ENCODE measurements around the gene TMEM143. TPM values are rescaled to one million over a fixed set of nuclear protein-coding genes. Genes with fewer than 3 reads are reported as not detected.

The TMEM143 gene
- polyA plus RNA-seq, 3 donors: 1.7 to 11.9 (median 2.1) TPM

GRCh38 chr19:48348045-48348444 is 15.7 kb downstream of the TMEM143 start:
- intact Hi-C loops (cut with micrococcal nuclease): no loop called here
- no peak overlapping the region for H3K4me2 ChIP-seq (replicated peaks; ENCODE audit: extremely low read depth, low read length, poor library complexity, severe bottlenecking)
- peaks cover 2% of the 10 kb centered on the region for H3K4me1 Mint-ChIP-seq
- peaks cover 1 to 5% of the 10 kb centered on the region in 2 donors for H3K4me1 ChIP-seq (ENCODE audit: control insufficient read depth in 1 of 2, insufficient read depth in 2 of 2, low read length in 2 of 2)
- H3K36me3 Mint-ChIP-seq: peaks cover 12 to 13% of the 10 kb centered on the region in 2 donors
- H3K9me3 ChIP-seq (replicated peaks in 1 of 2; ENCODE audit: control insufficient read depth in 1 of 2, insufficient read depth in 1 of 2, low read length in 2 of 2): no peaks in the 10 kb centered on the region
- DNase-seq: no peak
- no peak overlapping the region for H2AFZ ChIP-seq (ENCODE audit: insufficient read depth, low read depth, low read length, poor library complexity, severe bottlenecking)
- H3K27me3 Mint-ChIP-seq (ENCODE audit: low read depth in 3 of 3): peaks cover 0 to 1% (median 0%) of the 10 kb centered on the region in 3 donors
- no peaks in the 10 kb centered on the region for H3K36me3 ChIP-seq (replicated peaks in 1 of 2; ENCODE audit: control insufficient read depth in 1 of 2, insufficient read depth in 2 of 2, low read length in 2 of 2)
- 100% methylated on average over 5 of the region's 5 CpGs for WGBS (ENCODE audit: insufficient coverage)
- H3K9ac ChIP-seq (ENCODE audit: insufficient read depth, low read length, poor library complexity, severe bottlenecking): no peak overlapping the region
- no peak overlapping the region for H3K4me3 Mint-ChIP-seq
- H3K4me3 ChIP-seq (replicated peaks in 1 of 3; ENCODE audit: low read depth in 2 of 3, low read length in 3 of 3): no peak overlapping the region
- no peak overlapping the region for H3K27ac ChIP-seq (ENCODE audit: low read depth in 1 of 2, low read length in 2 of 2)
- H3K27me3 ChIP-seq (ENCODE audit: control insufficient read depth in 2 of 2, insufficient read depth in 2 of 2, low read length in 2 of 2): no peaks in the 10 kb centered on the region
- no peaks in the 10 kb centered on the region for H4K20me1 ChIP-seq (ENCODE audit: insufficient read depth, low read length)
- no peaks in the 10 kb centered on the region for H3K79me2 ChIP-seq (ENCODE audit: insufficient read depth, low read length)
- H3K27ac Mint-ChIP-seq: no peak overlapping the region
- TF ChIP-seq, protein P1, sequence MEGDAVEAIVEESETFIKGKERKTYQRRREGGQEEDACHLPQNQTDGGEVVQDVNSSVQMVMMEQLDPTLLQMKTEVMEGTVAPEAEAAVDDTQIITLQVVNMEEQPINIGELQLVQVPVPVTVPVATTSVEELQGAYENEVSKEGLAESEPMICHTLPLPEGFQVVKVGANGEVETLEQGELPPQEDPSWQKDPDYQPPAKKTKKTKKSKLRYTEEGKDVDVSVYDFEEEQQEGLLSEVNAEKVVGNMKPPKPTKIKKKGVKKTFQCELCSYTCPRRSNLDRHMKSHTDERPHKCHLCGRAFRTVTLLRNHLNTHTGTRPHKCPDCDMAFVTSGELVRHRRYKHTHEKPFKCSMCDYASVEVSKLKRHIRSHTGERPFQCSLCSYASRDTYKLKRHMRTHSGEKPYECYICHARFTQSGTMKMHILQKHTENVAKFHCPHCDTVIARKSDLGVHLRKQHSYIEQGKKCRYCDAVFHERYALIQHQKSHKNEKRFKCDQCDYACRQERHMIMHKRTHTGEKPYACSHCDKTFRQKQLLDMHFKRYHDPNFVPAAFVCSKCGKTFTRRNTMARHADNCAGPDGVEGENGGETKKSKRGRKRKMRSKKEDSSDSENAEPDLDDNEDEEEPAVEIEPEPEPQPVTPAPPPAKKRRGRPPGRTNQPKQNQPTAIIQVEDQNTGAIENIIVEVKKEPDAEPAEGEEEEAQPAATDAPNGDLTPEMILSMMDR (IDR thresholded peaks at IDR 0.05): no peak
- peaks cover 0 to 1% (median 0%) of the 10 kb centered on the region in 7 donors for H3K9me3 Mint-ChIP-seq

GRCh38 chr19:48346191-48346590 is 17.5 kb downstream of the TMEM143 start:
- no peaks in the 10 kb centered on the region for H4K20me1 ChIP-seq (ENCODE audit: insufficient read depth, low read length)
- H2AFZ ChIP-seq (ENCODE audit: insufficient read depth, low read depth, low read length, poor library complexity, severe bottlenecking): no peak overlapping the region
- H3K4me3 ChIP-seq (replicated peaks in 1 of 3; ENCODE audit: low read depth in 2 of 3, low read length in 3 of 3): no peak overlapping the region
- H3K36me3 ChIP-seq (replicated peaks in 1 of 2; ENCODE audit: control insufficient read depth in 1 of 2, insufficient read depth in 2 of 2, low read length in 2 of 2): no peaks in the 10 kb centered on the region
- no peak overlapping the region for H3K4me2 ChIP-seq (replicated peaks; ENCODE audit: extremely low read depth, low read length, poor library complexity, severe bottlenecking)
- intact Hi-C loops (cut with micrococcal nuclease): no loop called here
- Mint-ChIP-seq H3K4me3 (no peak overlapping the region), H3K9me3 (peaks cover 0 to 3% (median 0%) of the 10 kb centered on the region in 7 donors), H3K27me3 (ENCODE audit: low read depth in 3 of 3) (peaks cover 0 to 1% (median 0%) of the 10 kb centered on the region in 3 donors), H3K27ac (no peak overlapping the region), H3K4me1 (peaks cover 7% of the 10 kb centered on the region), H3K36me3 (peaks cover 15 to 16% of the 10 kb centered on the region in 2 donors)
- TF ChIP-seq, protein P1 (IDR thresholded peaks at IDR 0.05): no peak
- no peak for DNase-seq
- no peaks in the 10 kb centered on the region for H3K9me3 ChIP-seq (replicated peaks in 1 of 2; ENCODE audit: control insufficient read depth in 1 of 2, insufficient read depth in 1 of 2, low read length in 2 of 2)
- WGBS (ENCODE audit: insufficient coverage): 50% methylated on average over 1 of the region's 2 CpGs
- no peak overlapping the region for H3K27ac ChIP-seq (ENCODE audit: low read depth in 1 of 2, low read length in 2 of 2)
- peaks cover 3 to 12% of the 10 kb centered on the region in 2 donors for H3K4me1 ChIP-seq (ENCODE audit: control insufficient read depth in 1 of 2, insufficient read depth in 2 of 2, low read length in 2 of 2)
- no peaks in the 10 kb centered on the region for H3K79me2 ChIP-seq (ENCODE audit: insufficient read depth, low read length)
- H3K27me3 ChIP-seq (ENCODE audit: control insufficient read depth in 2 of 2, insufficient read depth in 2 of 2, low read length in 2 of 2): no peaks in the 10 kb centered on the region
- H3K9ac ChIP-seq (ENCODE audit: insufficient read depth, low read length, poor library complexity, severe bottlenecking): no peak overlapping the region

Data from CD14-positive monocyte (primary cell).